Thyroid gland (tissue), 4 donors: ENCODE measurements around the gene RNF214.

Source experiments
- POLR2A ChIP-seq, 2 donors: fragments of 450-650 bp; IDR thresholded peaks; one replicate each; pipeline ENCODE4 v1.6.1; 2017; ENCODE audit warnings: antibody characterized with exemption in 2 of 2, mild to moderate bottlenecking in 2 of 2, moderate library complexity in 1 of 2
- TF ChIP-seq, protein P1 (sequence below), 6 experiments: fragments of 200-600 bp in 3 of 6; fragments of 450-650 bp in 3 of 6; sonication (generic) in 3 of 6; IDR thresholded peaks; one replicate each; pipeline ENCODE4 v1.5.1; 2016 to 2019; ENCODE audit warnings: antibody characterized with exemption in 6 of 6, mild to moderate bottlenecking in 2 of 6, inconsistent platforms in 1 of 6, moderate library complexity in 1 of 6

DNA sequence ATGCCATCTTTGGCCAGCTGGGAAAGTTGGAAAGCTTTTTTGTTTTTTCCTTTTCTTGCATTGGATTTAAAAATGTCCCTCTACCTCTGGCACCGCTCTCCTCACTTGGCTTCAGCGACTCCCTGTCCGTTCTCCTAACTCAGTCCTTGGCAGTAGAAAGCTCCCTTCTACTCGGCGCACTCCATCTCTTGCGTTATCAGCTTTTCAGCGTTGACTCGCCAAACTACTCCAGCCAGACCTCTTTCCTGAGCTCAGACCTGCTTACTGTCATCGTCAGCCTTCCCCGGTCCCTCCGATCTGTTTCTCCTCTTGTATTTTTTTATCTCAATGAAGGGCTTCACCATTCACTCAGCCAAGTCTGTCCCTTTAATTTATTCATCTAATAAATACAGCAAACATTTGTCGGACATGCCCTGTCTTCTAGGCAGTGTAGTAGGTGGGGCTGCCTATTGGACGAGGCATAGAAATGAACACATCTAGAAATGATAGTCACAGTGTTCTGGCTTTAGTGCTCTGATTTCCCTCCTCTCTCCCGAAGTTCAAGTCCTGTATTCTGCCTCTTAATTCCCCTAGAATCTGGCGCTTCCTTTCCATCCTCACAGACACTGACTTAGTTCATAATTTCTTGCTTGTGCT is 96.0 kb downstream of the RNF214 start:
- TF ChIP-seq, protein P1, sequence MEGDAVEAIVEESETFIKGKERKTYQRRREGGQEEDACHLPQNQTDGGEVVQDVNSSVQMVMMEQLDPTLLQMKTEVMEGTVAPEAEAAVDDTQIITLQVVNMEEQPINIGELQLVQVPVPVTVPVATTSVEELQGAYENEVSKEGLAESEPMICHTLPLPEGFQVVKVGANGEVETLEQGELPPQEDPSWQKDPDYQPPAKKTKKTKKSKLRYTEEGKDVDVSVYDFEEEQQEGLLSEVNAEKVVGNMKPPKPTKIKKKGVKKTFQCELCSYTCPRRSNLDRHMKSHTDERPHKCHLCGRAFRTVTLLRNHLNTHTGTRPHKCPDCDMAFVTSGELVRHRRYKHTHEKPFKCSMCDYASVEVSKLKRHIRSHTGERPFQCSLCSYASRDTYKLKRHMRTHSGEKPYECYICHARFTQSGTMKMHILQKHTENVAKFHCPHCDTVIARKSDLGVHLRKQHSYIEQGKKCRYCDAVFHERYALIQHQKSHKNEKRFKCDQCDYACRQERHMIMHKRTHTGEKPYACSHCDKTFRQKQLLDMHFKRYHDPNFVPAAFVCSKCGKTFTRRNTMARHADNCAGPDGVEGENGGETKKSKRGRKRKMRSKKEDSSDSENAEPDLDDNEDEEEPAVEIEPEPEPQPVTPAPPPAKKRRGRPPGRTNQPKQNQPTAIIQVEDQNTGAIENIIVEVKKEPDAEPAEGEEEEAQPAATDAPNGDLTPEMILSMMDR (IDR thresholded peaks at IDR 0.05): no peak
- TF ChIP-seq POLR2A (IDR thresholded peaks at IDR 0.05): no peak
